WTC11 (cell line): ENCODE measurements around the gene CDK12. TPM values are rescaled to one million over a fixed set of nuclear protein-coding genes. Genes with fewer than 3 reads are reported as not detected.

Source experiments
- ATAC-seq: fragments of 200-7000 bp; cut with Tn5 transposase; 2 replicates; pipeline ENCODE4 v1.10.0; 2021; ENCODE audit warnings: mild to moderate bottlenecking, moderate library complexity
- CTCF ChIA-PET: fragments of 300-600 bp; sonication (Branson Sonifier 250); formaldehyde crosslinking; loops from one replicate; lab custom pipeline; 2021; ENCODE audit warnings: antibody characterized with exemption; lab: Charles Lee
- POLR2A ChIA-PET: fragments of 350-600 bp; sonication (Branson Sonifier 250); formaldehyde crosslinking; loops from one replicate; lab custom pipeline; 2021; ENCODE audit warnings: antibody characterized with exemption; lab: Charles Lee
- DNase-seq: peaks from one replicate; pipeline ENCODE4 v3.0.0; 2021; ENCODE audit warnings: low spot score
- H3K27ac Mint-ChIP-seq: 2 replicates; pipeline ENCODE4 v1.8.0; 2021; ENCODE audit warnings: mixed read lengths
- H3K27me3 Mint-ChIP-seq: 2 replicates; pipeline ENCODE4 v1.8.0; 2021; ENCODE audit warnings: low read depth, mild to moderate bottlenecking, moderate library complexity, mixed read lengths
- H3K36me3 Mint-ChIP-seq: 2 replicates; pipeline ENCODE4 v1.8.0; 2021; ENCODE audit warnings: mixed read lengths
- H3K4me1 Mint-ChIP-seq: 2 replicates; pipeline ENCODE4 v1.8.0; 2022; ENCODE audit warnings: mixed read lengths
- H3K4me3 Mint-ChIP-seq: 2 replicates; pipeline ENCODE4 v1.8.0; 2021; ENCODE audit warnings: mild to moderate bottlenecking, moderate library complexity, mixed read lengths
- H3K9me3 Mint-ChIP-seq: 2 replicates; pipeline ENCODE4 v1.8.0; 2021; ENCODE audit warnings: mixed read lengths
- AFF4 ChIP-seq: sonication (generic); formaldehyde crosslinking; IDR thresholded peaks from 2 replicates; pipeline ENCODE4 v1.8.1; 2023; ENCODE audit warnings: mild to moderate bottlenecking, missing genetic modification reagents, borderline replicate concordance
- ATF1 ChIP-seq: sonication (generic); formaldehyde crosslinking; IDR thresholded peaks from 2 replicates; pipeline ENCODE4 v1.8.1; 2023; ENCODE audit warnings: mild to moderate bottlenecking, moderate library complexity, missing genetic modification reagents
- ATF2 ChIP-seq: sonication (generic); formaldehyde crosslinking; IDR thresholded peaks from 2 replicates; pipeline ENCODE4 v1.8.1; 2022; ENCODE audit warnings: low read depth, missing genetic modification reagents, borderline replicate concordance
- ATF3 ChIP-seq: sonication (generic); formaldehyde crosslinking; conservative IDR thresholded peaks from 2 replicates; pipeline ENCODE4 v1.8.1; 2022; ENCODE audit warnings: mild to moderate bottlenecking, missing genetic modification reagents
- CBFB ChIP-seq: sonication (generic); formaldehyde crosslinking; IDR thresholded peaks from 2 replicates; pipeline ENCODE4 v1.8.1; 2022; ENCODE audit warnings: mild to moderate bottlenecking, low read depth, missing genetic modification reagents
- EMX1 ChIP-seq: fragments of 250-450 bp; sonication (Bioruptor Pico); IDR thresholded peaks from 2 replicates; pipeline ENCODE4 v1.8.0; 2021; ENCODE audit warnings: mild to moderate bottlenecking
- FOXJ3 ChIP-seq: sonication (generic); formaldehyde crosslinking; IDR thresholded peaks from 2 replicates; pipeline ENCODE4 v1.9.0; 2021; ENCODE audit warnings: missing genetic modification reagents, mild to moderate bottlenecking, borderline replicate concordance
- HMGXB4 ChIP-seq: sonication (generic); formaldehyde crosslinking; IDR thresholded peaks from 2 replicates; pipeline ENCODE4 v1.8.1; 2023; ENCODE audit warnings: mild to moderate bottlenecking, moderate library complexity, missing genetic modification reagents
- IRF2 ChIP-seq: sonication (generic); formaldehyde crosslinking; IDR thresholded peaks from 2 replicates; pipeline ENCODE4 v1.8.0; 2022; ENCODE audit warnings: low read depth, missing genetic modification reagents, borderline replicate concordance
- MLX ChIP-seq: sonication (generic); formaldehyde crosslinking; IDR thresholded peaks from 2 replicates; pipeline ENCODE4 v1.8.1; 2023; ENCODE audit warnings: mild to moderate bottlenecking, missing genetic modification reagents, moderate library complexity
- NFATC4 ChIP-seq: fragments of 250-450 bp; sonication (Bioruptor Pico); IDR thresholded peaks from 2 replicates; pipeline ENCODE4 v1.9.0; 2021; ENCODE audit warnings: mild to moderate bottlenecking
- OVOL2 ChIP-seq: fragments of 250-450 bp; sonication (Bioruptor Pico); IDR thresholded peaks from 2 replicates; pipeline ENCODE4 v1.9.0; 2021; ENCODE audit warnings: mild to moderate bottlenecking, borderline replicate concordance
- SMAD3 ChIP-seq: sonication (generic); formaldehyde crosslinking; IDR thresholded peaks from 2 replicates; pipeline ENCODE4 v1.8.0; 2022; ENCODE audit warnings: missing genetic modification reagents, mild to moderate bottlenecking, borderline replicate concordance
- STAT6 ChIP-seq: sonication (generic); formaldehyde crosslinking; conservative IDR thresholded peaks from 2 replicates; pipeline ENCODE4 v1.8.1; 2023; ENCODE audit warnings: mild to moderate bottlenecking, low read depth, missing genetic modification reagents, moderate library complexity
- ZMAT4 ChIP-seq: fragments of 250-450 bp; sonication (Bioruptor Pico); IDR thresholded peaks from 2 replicates; pipeline ENCODE4 v1.9.0; 2021; ENCODE audit warnings: mild to moderate bottlenecking
- ZNF281 ChIP-seq: sonication (generic); formaldehyde crosslinking; IDR thresholded peaks from 2 replicates; pipeline ENCODE4 v1.8.0; 2023; ENCODE audit warnings: mild to moderate bottlenecking, missing genetic modification reagents
- ZNF423 ChIP-seq: fragments of 250-450 bp; sonication (Bioruptor Pico); IDR thresholded peaks from 2 replicates; pipeline ENCODE4 v2.1.2; 2022; ENCODE audit warnings: mild to moderate bottlenecking, moderate library complexity
- ZNF425 ChIP-seq: fragments of 250-450 bp; sonication (Bioruptor Pico); conservative IDR thresholded peaks from 2 replicates; pipeline ENCODE4 v1.9.0; 2021; ENCODE audit warnings: mild to moderate bottlenecking
- ZNF671 ChIP-seq: fragments of 250-450 bp; sonication (Bioruptor Pico); IDR thresholded peaks from 2 replicates; pipeline ENCODE4 v1.8.0; 2021; ENCODE audit warnings: mild to moderate bottlenecking
- total RNA-seq: library from RNA; stranded (reverse); gene quantifications from 3 replicates; pipeline ENCODE4 v1.2.3, GENCODE V29; 2021

Gene CDK12
- total RNA-seq, 1 experiment from 2014 or later: 58.4 TPM

- no peak overlapping the region for H3K27ac Mint-ChIP-seq
- no peak overlapping the region for H3K4me3 Mint-ChIP-seq
- CTCF ChIA-PET: interaction anchor here (1.0 to 1.1 kb wide), 3 partner anchors 36 to 113 kb away, joined by 3 to 6 read pairs (median 4); no protein-coding TSS in a partner anchor
- no peaks in the 10 kb centered on the region for H3K4me1 Mint-ChIP-seq
- H3K36me3 Mint-ChIP-seq: no peaks in the 10 kb centered on the region
- H3K9me3 Mint-ChIP-seq: no peaks in the 10 kb centered on the region
- no peak for TF ChIP-seq FOXJ3 (CRISPR knock-in tag)
- no peak for TF ChIP-seq ATF3 (CRISPR knock-in tag)
- no peak for TF ChIP-seq AFF4
- TF ChIP-seq HMGXB4: no peak
- no peak for TF ChIP-seq ZMAT4 (CRISPR knock-in tag)
- TF ChIP-seq CBFB: no peak
- no peak for TF ChIP-seq ATF2 (CRISPR knock-in tag)
- TF ChIP-seq OVOL2: no peak
- TF ChIP-seq STAT6 (CRISPR knock-in tag): no peak
- no peak for TF ChIP-seq NFATC4 (CRISPR knock-in tag)
- no peak for TF ChIP-seq ZNF671 (CRISPR knock-in tag)
- TF ChIP-seq EMX1: no peak
- no peak for TF ChIP-seq ATF1 (CRISPR knock-in tag)
- TF ChIP-seq SMAD3 (CRISPR knock-in tag): no peak
- TF ChIP-seq MLX (CRISPR knock-in tag): no peak
- TF ChIP-seq ZNF423 (CRISPR knock-in tag): no peak
- TF ChIP-seq ZNF425: no peak
- TF ChIP-seq ZNF281 (CRISPR knock-in tag): no peak
- TF ChIP-seq IRF2 (CRISPR knock-in tag): no peak
- TF ChIP-seq, all 79 proteins: peak for 0
- POLR2A ChIA-PET: interaction anchor here (0.6 kb wide), 1 partner anchor 36 kb away, joined by 3 read pairs; no protein-coding TSS in a partner anchor
- ATAC-seq: no peak
- H3K27me3 Mint-ChIP-seq: no peaks in the 10 kb centered on the region
- no peak for DNase-seq
These were observed 79.3 kb downstream of the CDK12 start for GRCh38 chr17:39540611-39541010.
